ENCODE measurements around the gene CES4A.

Gene CES4A

GRCh38 chr16:67053767-67054334 lies 65.5 kb downstream of the CES4A start:
- DNase-seq (ENCODE audit: low spot score): no peak

DNA sequence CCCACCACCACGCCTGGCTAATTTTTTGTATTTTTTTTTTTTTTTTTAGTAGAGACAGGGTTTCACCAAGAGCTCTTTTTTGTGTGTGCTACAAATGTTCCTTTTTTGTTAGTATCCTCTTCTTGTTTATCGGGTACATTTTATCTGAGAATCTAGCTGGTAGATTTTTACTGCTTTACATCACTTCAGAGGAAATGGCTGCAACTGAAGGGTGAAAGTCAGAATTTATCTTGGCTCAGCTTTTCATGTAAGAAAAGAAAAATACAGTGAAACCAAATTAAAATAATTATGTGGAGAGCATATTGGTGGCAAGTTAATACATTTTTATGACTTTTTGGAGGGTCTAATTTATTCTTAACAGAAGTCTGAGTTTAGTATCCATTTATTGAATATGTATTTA lies 66.5 kb downstream of the CES4A start:
- DNase-seq (ENCODE audit: low spot score): no peak

DNA sequence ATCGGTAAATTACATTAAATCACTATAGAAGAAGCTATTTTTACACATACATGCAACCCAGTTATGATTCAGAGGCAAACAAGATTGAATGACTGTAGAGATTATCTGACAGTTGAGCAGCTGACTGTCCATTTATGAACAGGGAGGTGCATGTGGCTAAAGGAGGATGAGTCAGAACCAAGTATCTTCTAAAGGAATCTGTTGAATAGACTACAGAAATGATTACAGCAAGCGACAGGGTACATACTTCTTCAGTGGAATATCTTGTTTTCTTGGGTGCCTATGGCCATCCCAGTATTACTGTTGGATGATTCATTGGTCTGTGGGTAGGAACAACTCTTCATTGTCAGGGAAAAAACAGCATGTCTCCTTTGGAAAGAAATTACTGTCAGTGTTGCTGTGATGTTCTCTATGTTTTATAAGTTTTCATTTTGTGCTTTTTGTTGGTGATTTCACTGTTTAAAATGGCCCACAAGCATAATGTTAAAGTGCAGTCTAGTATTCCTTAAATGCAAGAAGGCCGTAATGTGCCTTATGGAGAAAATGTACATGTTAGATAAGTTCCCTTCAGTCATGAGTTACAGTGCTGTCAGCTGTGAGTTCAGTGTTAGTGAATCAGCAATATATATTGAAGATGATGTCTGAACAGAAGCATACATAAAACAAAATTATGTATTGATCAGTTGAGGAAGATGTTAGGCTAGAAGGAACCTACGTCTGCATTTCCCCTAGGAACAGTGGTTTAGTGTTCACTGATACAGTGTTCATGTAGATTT lies 67.5 kb downstream of the CES4A start:
- peak; percentile 84 for DNase-seq (ENCODE audit: low spot score)

Measured in hepatic stellate cell (primary cell).